SJSA1 (cell line): ENCODE data around the gene APOD. TPM values are rescaled to one million over a fixed set of nuclear protein-coding genes. Genes with fewer than 3 reads are reported as not detected.

Source experiments
- DNase-seq, 2 experiments: peaks; one replicate each; pipeline ENCODE4 v3.0.0-alpha.2; 2015 to 2020; ENCODE audit warnings: low spot score in 2 of 2, low read depth in 1 of 2
- H3K27ac ChIP-seq: fragments of 250-450 bp; sonication (Bioruptor Pico); 2 replicates; pipeline ENCODE4 v1.5.1; 2020; ENCODE audit warnings: mild to moderate bottlenecking, moderate library complexity
- H3K27me3 ChIP-seq: fragments of 250-450 bp; sonication (Bioruptor Pico); replicated peaks from 2 replicates; pipeline ENCODE4 v1.5.1; 2020; ENCODE audit warnings: mild to moderate bottlenecking, moderate library complexity
- H3K36me3 ChIP-seq: fragments of 250-450 bp; sonication (Bioruptor Pico); 2 replicates; pipeline ENCODE4 v1.5.1; 2020; ENCODE audit warnings: mild to moderate bottlenecking
- H3K4me1 ChIP-seq: fragments of 250-450 bp; sonication (Bioruptor Pico); replicated peaks from 2 replicates; pipeline ENCODE4 v1.6.1; 2021; ENCODE audit warnings: mild to moderate bottlenecking
- H3K4me3 ChIP-seq: fragments of 250-450 bp; sonication (Bioruptor Pico); 2 replicates; pipeline ENCODE4 v1.5.1; 2020; ENCODE audit warnings: mild to moderate bottlenecking
- H3K9me3 ChIP-seq: fragments of 250-450 bp; sonication (Bioruptor Pico); replicated peaks from 2 replicates; pipeline ENCODE4 v1.5.1; 2020; ENCODE audit warnings: mild to moderate bottlenecking
- total RNA-seq: library from RNA; depleted of rRNA; stranded (reverse); fragments of >200 nt; shearing (Covaris generic); gene quantifications from 2 replicates; pipeline ENCODE4 v1.2.3, GENCODE V29; 2014

Gene APOD
- total RNA-seq, 1 experiment from 2014 or later = not detected

DNA sequence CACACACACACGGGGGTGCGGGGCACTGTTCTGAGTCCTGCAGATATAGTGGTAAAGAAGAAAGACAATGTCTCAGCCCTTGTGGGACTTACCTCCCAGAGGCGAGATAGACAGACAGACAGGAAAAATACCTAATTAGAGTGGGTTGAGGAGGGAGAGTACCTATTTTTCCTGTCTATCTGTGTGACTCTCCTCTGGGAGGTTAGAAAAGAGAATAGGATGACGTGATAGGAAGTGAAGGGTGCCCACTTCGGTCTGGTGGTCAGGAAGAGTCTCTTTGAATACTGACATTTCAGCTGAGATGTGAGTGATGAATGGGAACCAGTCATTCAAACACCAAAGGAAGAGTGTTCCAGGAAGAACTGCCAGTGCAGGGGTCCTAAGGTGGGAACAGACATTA is 4.1 kb upstream of the APOD start:
- Histone ChIP-seq H3K4me3 (no peak overlapping the region), H3K4me1 (no peaks in the 10 kb centered on the region), H3K9me3 (no peaks in the 10 kb centered on the region), H3K27ac (no peak overlapping the region), H3K27me3 (peaks cover 3% of the 10 kb centered on the region), H3K36me3 (no peaks in the 10 kb centered on the region)
- no peak for DNase-seq

DNA sequence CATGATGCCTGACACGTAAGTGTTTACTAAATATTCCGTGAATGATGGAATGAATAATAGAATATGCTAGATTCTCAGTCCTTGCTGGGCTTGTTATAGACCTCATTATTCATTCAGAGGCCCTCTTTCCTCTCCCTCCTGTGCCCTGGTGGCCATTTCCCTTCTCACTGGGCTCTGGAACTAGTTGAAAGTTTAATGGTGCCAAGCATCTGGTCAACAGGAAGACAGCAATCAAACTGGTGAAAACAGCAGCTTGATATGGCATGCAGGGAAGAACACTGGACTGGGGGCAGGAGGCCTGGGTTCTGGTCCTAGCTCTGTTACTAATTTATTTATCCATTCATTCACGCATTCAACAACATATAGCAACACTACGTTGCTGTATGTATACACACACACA is 3.7 kb upstream of the APOD start:
- Histone ChIP-seq H3K27me3 (peaks cover 3% of the 10 kb centered on the region), H3K27ac (no peak overlapping the region), H3K9me3 (no peaks in the 10 kb centered on the region), H3K4me3 (no peak overlapping the region), H3K36me3 (no peaks in the 10 kb centered on the region), H3K4me1 (no peaks in the 10 kb centered on the region)
- no peak for DNase-seq

DNA sequence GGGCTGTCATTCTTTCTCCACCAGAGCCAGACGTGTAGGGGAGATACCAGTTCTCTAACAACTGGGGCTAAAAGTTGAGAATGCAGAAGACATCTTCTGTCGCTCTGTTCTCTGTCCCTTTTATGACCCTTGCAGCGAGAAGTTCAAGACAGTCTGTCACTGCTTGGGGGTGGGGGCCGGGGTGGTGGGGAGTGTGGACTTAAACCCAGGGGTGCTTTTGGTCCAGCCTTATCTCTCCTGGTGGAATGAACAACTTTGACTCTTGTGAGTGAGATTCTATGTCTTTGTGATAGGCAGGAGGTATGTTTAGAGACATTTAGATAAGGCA is 767 bp upstream of the APOD start:
- Histone ChIP-seq H3K9me3 (no peaks in the 10 kb centered on the region), H3K27me3 (peaks cover 3% of the 10 kb centered on the region), H3K27ac (no peak overlapping the region), H3K4me3 (no peak overlapping the region), H3K36me3 (no peaks in the 10 kb centered on the region), H3K4me1 (no peaks in the 10 kb centered on the region)
- DNase-seq = no peak

DNA sequence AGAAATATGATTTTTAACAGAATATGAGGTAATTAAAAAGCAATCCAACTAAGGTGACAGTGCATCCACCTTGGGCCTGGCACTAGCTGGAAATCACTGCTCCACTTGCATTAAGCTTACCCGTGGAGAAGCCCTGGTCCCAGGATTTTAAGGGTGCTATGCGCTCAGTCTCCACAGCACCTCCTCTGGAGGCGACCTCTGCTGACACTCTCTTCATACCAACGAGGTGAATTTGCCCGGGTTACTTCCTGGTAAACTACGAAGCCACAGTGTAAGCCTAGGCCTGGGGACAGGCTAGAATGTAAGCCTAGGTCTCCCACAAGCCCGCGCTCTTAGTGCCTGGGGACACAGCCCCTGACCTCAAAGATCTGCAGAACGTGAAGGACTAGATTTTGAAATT is 793 bp downstream of the APOD start:
- Histone ChIP-seq H3K27me3 (peaks cover 3% of the 10 kb centered on the region), H3K36me3 (no peaks in the 10 kb centered on the region), H3K9me3 (no peaks in the 10 kb centered on the region), H3K27ac (no peak overlapping the region), H3K4me3 (no peak overlapping the region), H3K4me1 (no peaks in the 10 kb centered on the region)
- DNase-seq = no peak

DNA sequence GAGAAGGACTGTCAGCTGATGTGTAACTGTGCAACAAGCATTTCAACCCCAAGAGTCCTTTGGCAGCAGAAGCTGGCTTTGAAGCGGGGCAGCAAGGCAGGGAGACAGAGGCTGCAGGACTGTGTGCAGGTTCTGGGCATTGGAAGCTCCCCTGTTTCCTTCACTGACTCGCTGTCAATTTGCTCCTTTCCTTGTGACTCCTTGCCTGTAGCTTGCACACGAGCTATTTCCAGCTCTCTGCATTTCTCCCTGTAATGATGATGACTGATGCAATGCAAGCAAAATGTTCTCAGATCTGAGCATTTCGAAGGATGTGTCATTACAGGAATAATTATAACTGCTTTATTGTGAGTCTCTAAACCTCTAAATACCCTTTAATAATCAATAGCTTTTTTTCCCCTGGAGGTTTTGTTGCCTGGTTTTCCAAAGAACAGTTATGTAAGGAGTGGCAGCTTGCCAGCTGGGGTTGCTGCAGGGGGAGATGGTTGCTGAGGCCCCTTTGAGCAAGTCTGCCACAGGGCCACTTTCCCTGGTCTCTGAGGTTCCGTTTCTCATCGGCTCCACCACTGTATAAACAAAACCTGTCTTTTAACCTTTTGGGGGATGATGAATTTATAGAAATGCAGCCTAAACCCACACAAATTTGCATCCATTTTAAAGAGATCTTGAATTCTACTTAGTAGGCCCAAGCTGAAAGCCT is 2.8 kb downstream of the APOD start:
- Histone ChIP-seq H3K4me3 (no peak overlapping the region), H3K27me3 (no peaks in the 10 kb centered on the region), H3K27ac (no peak overlapping the region), H3K36me3 (no peaks in the 10 kb centered on the region), H3K9me3 (no peaks in the 10 kb centered on the region), H3K4me1 (no peaks in the 10 kb centered on the region)
- DNase-seq = no peak

DNA sequence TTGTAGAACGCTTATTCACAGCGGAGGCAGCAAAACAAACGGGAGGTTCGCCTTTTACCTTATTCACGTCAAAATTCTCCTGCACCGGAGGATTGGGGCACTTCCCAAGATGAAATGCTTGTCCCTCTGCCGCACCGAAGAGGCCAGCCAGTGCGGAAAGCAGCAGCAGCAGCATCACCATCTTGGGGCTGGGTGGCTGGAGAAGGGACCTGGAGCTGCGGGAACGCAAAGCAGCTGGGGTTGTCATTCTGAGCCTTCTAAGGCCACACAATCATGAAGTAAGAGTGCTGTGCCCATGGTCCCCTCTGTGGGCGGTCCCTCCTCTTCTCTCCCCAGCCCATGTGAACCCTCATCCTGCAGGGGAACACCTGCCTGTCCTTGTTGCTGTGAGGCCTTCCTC is 4.5 kb downstream of the APOD start:
- DNase-seq = no peak
- no peaks in the 10 kb centered on the region for H3K27me3 ChIP-seq
- H3K36me3 ChIP-seq = no peaks in the 10 kb centered on the region
- no peak overlapping the region for H3K27ac ChIP-seq
- no peak overlapping the region for H3K4me3 ChIP-seq
- no peaks in the 10 kb centered on the region for H3K4me1 ChIP-seq
- H3K9me3 ChIP-seq = no peaks in the 10 kb centered on the region

DNA sequence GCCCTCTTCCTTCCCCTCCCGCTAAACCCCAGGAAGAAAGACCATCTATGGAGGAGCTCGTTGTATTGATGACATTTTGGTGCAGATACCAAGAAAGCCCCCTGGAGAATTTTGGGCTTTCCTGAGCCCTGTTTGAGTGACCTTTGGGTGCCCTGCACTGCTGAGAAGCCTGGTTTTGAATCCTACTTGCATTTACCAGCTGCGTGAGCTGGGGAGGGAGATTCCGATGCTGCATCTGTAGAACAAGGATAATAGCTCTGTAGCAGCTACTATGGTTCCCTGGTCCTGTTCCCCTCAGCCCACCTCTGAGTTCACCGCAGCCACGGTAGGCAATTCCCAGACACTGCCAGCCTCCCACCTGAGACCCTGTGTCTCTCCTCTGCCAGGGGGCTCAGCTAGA is 5.2 kb downstream of the APOD start:
- H3K4me3 ChIP-seq = no peak overlapping the region
- no peaks in the 10 kb centered on the region for H3K9me3 ChIP-seq
- no peaks in the 10 kb centered on the region for H3K36me3 ChIP-seq
- no peaks in the 10 kb centered on the region for H3K4me1 ChIP-seq
- no peak for DNase-seq
- H3K27ac ChIP-seq = no peak overlapping the region
- no peaks in the 10 kb centered on the region for H3K27me3 ChIP-seq

DNA sequence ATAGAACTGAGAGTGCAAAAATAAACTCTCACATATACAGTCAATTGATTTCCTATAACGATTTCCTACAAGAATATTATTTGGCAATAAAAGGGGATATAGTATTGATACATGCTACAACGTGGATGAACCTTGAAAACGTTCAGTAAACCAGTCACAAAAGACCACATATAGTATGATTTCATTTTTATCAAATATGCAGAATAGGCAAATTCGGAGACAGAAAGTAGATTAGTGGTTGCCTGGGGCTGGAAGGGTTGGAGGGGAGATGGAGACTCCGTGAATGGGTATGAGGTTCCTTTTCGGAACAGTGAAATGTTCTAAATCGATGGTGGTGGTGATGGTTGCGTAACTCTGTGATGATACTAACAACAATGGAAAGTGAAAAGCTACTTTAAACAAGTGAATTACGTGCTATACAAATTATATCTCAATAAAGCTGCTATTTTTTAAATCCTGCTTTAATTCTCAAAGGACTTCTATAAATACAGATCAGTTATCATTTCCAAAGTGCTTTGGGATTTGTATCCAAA is 6.0 kb downstream of the APOD start:
- no peak for DNase-seq
- H3K4me3 ChIP-seq = no peak overlapping the region
- no peaks in the 10 kb centered on the region for H3K36me3 ChIP-seq
- no peaks in the 10 kb centered on the region for H3K4me1 ChIP-seq
- no peak overlapping the region for H3K27ac ChIP-seq
- H3K27me3 ChIP-seq = no peaks in the 10 kb centered on the region
- H3K9me3 ChIP-seq = no peaks in the 10 kb centered on the region

DNA sequence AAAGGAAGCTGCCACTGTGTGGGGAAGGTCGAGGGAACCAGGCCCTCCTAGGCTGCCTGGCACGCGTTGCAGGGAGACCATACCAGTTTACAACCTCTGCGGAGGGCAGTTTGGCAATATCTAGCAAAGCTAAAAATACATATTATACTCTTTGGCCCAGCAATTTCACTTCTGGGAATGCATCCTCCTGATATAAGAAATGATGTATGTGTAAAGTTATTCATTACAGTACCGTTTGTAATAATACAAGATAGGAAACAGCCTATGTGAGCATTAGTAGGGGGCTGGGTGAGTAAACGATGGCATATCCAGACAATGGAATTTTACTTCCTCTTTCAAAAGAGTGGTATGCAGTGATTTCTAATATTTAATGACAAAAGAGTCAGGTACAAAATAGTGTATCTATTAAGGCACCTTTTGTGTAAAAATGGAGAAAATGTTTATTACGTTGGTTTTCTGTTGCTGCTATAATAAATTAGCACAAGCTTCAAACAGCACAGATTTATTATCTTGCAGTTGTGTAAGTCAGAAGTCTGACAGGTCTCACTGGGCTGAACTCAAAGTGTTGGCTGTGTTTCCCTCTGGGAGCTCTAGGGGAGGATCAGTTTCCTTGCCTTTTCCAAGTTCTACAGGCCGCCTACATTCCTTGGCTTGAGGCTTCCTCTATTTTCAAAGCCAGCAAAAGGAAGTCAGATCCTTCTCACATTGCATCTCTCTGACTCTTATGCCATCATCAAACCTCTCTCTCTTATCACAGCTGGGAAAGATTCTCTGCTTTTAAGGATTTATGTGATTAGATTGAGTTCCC is 9.0 kb downstream of the APOD start:
- DNase-seq = no peak
- H3K36me3 ChIP-seq = no peaks in the 10 kb centered on the region
- H3K4me3 ChIP-seq = no peak overlapping the region
- no peaks in the 10 kb centered on the region for H3K4me1 ChIP-seq
- no peaks in the 10 kb centered on the region for H3K27me3 ChIP-seq
- H3K9me3 ChIP-seq = no peaks in the 10 kb centered on the region
- H3K27ac ChIP-seq = no peak overlapping the region

DNA sequence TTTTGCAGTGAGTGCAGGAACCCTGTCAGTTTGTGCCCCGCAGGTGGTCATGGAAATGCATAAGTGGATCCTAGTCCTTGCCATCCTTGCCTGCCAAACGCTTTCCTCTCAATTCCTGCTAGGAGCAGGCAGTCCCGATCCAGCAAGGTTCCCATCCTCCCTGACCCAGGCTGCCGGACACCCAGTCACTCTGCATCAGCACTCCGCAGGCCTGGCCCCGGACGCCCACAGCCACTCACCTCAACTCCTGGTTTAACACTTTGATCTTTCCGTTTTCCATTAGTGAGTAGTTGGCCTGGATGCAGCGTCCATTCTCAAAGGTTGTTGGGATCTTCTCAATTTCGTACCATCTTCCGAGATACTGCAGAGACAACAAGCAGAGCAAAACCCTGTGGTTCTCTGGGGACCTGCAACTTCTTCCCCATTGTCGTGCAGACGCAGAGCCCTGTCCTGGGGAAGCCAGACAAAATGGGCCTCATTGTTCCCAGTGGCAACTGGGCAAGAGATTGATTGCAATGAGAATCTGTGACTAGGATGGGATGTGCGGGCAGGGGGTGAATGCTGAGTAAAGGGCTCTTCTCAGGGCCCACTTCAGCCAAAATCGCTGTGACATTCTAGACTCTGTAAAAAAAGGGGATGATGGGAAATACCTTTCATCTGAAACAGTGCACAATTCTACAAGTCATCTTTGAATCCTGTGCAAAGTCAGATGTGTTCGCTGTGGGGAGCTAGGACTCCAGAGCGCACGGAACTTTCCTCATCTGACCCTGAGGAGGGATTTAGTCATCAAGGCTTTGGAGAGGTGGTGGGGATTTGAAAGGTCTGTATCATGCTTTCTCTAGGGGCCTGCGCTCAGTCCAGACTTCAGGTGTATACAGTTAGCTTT is 9.9 kb downstream of the APOD start:
- Histone ChIP-seq H3K9me3 (no peaks in the 10 kb centered on the region), H3K4me1 (no peaks in the 10 kb centered on the region), H3K27me3 (no peaks in the 10 kb centered on the region), H3K36me3 (no peaks in the 10 kb centered on the region), H3K4me3 (no peak overlapping the region), H3K27ac (no peak overlapping the region)
- DNase-seq = no peak

DNA sequence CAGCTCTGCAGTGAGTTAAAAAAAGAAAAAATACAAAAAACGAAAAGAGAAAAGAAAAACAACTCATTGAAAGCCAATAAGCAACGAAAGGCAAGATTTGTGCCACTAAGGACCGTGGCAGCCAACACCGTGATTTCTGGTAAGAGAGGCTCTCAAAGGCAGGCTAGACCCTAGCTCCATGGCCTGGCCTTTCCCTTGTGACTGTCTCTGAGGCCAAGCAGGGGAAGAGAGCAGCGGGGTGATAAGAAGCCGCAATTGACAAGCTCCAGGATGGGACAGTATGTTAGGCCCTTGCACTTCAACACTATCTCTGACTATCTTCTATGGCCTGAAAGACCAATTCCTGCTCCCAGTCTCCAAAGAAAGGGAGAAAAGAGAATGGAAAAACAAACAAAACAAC is 12.4 kb downstream of the APOD start:
- no peak for DNase-seq
- no peaks in the 10 kb centered on the region for H3K4me1 ChIP-seq
- H3K36me3 ChIP-seq = no peaks in the 10 kb centered on the region
- no peak overlapping the region for H3K4me3 ChIP-seq
- H3K27ac ChIP-seq = no peak overlapping the region
- no peaks in the 10 kb centered on the region for H3K9me3 ChIP-seq
- no peaks in the 10 kb centered on the region for H3K27me3 ChIP-seq

DNA sequence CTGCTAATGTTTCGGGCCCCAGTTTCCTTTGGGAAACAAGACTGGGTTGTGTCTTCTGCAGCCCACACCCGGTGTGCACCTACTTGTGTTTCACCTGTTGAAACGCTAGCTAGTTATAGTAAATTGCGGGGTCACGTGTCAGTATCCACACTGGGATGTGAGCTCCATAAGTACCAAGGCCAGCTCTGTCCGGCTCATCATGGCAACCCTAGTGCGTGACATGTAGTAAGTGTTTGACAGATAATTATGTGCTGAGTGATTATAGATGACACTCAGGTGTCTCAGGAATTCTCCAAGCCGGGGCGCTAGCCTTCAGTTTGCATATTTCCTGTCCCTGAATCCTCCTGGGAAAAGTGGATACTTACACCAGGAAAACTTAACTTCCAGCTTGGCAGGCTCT is 12.8 kb downstream of the APOD start:
- H3K4me1 ChIP-seq = no peaks in the 10 kb centered on the region
- H3K9me3 ChIP-seq = no peaks in the 10 kb centered on the region
- no peaks in the 10 kb centered on the region for H3K27me3 ChIP-seq
- no peaks in the 10 kb centered on the region for H3K36me3 ChIP-seq
- DNase-seq = no peak
- no peak overlapping the region for H3K4me3 ChIP-seq
- H3K27ac ChIP-seq = no peak overlapping the region

DNA sequence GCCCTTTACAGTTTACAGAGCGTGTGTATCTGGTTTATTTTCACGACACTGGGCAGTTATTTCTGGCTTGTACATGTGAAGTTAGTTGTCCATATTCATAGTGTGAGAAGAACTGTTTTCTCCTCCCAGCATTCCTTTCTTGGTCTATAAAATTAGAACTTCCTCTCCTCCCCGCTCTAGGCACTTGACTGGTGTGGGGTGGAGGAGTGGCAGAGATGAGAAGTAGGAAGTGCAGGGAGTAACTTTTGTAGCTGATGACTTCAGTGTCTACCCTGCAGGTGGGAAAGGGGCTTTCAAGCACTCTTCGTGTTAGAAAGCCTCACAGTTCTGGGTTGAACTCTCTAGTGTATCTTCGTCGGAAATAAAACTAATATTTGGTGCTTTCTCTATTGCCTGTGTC is 13.4 kb downstream of the APOD start:
- no peaks in the 10 kb centered on the region for H3K36me3 ChIP-seq
- no peaks in the 10 kb centered on the region for H3K9me3 ChIP-seq
- no peak overlapping the region for H3K27ac ChIP-seq
- H3K4me3 ChIP-seq = no peak overlapping the region
- no peaks in the 10 kb centered on the region for H3K4me1 ChIP-seq
- no peaks in the 10 kb centered on the region for H3K27me3 ChIP-seq
- no peak for DNase-seq

DNA sequence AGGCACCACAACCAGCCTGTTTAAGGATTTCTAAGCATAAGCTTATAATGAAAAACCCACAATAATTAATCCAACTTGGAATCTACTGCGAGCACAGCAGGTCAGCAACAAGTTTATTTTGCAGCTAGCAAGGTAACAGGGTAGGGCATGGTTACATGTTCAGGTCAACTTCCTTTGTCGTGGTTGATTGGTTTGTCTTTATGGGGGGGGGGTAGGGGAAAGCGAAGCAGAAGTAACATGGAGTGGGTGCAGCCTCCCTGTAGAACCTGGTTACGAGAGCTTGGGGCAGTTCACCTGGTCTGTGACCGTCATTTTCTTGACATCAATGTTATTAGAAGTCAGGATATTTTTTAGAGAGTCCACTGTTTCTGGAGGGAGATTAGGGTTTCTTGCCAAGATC is 15.1 kb downstream of the APOD start:
- DNase-seq = no peak
- no peaks in the 10 kb centered on the region for H3K4me1 ChIP-seq
- H3K27me3 ChIP-seq = no peaks in the 10 kb centered on the region; the same call in 1 of the 2 replicates
- H3K4me3 ChIP-seq = no peak overlapping the region
- H3K27ac ChIP-seq = no peak overlapping the region
- H3K9me3 ChIP-seq = no peaks in the 10 kb centered on the region
- H3K36me3 ChIP-seq = no peaks in the 10 kb centered on the region
